Kidney (tissue), 14 donors: Measurements from ENCODE around the gene SKI. TPM values are rescaled to one million over a fixed set of nuclear protein-coding genes. Genes with fewer than 3 reads are reported as not detected.

Experiments used
- DNase-seq, 5 donors: peaks; one replicate each; pipeline ENCODE4 v3.0.0-alpha.2; 2013 to 2020
- FAIRE-seq: peaks from 2 replicates; lab custom pipeline; 2012; peaks lifted over from hg19 to GRCh38; lab: Jason Lieb, UNC
- H3K27ac ChIP-seq, 2 donors: one replicate each; pipeline ENCODE4 v1.7.0; 2013; ENCODE audit warnings: low read depth in 2 of 2, low read length in 2 of 2, inconsistent platforms in 1 of 2
- H3K27me3 ChIP-seq: one replicate; pipeline ENCODE4 v1.7.1; 2013; ENCODE audit warnings: low read length, inconsistent platforms; ENCODE audit not compliant: control insufficient read depth, insufficient read depth
- H3K36me3 ChIP-seq, 3 donors: one replicate each; pipeline versions ENCODE4 v1.7.0 to v1.7.1; 2013; ENCODE audit warnings: low read length in 3 of 3, control low read depth in 1 of 3, inconsistent platforms in 1 of 3; ENCODE audit not compliant: insufficient read depth in 3 of 3, control insufficient read depth in 2 of 3
- H3K4me1 ChIP-seq, 3 donors: one replicate each; pipeline versions ENCODE4 v1.7.0 to v1.7.1; 2013; ENCODE audit warnings: low read length in 3 of 3, inconsistent platforms in 1 of 3, low read depth in 1 of 3; ENCODE audit not compliant: control insufficient read depth in 2 of 3, insufficient read depth in 2 of 3
- H3K4me3 ChIP-seq, 3 donors: one replicate each; pipeline versions ENCODE4 v1.7.0 to v1.8.1; 2013; ENCODE audit warnings: low read length in 3 of 3, control low read depth in 1 of 3, inconsistent platforms in 1 of 3
- H3K9ac ChIP-seq, 3 donors: one replicate each; pipeline versions ENCODE4 v1.7.0 to v1.7.1; 2013; ENCODE audit warnings: low read length in 3 of 3, control low read depth in 1 of 3, inconsistent platforms in 1 of 3
- H3K9me3 ChIP-seq, 3 donors: one replicate each; pipeline versions ENCODE4 v1.7.0 to v1.7.1; 2013; ENCODE audit warnings: low read length in 3 of 3, control low read depth in 1 of 3, inconsistent platforms in 1 of 3; ENCODE audit not compliant: control insufficient read depth in 2 of 3, insufficient read depth in 1 of 3
- CTCF ChIP-seq: IDR thresholded peaks from 3 replicates; pipeline ENCODE4 v1.5.1; 2012; ENCODE audit warnings: mild to moderate bottlenecking, moderate library complexity, borderline replicate concordance; ENCODE audit not compliant: insufficient read depth; ENCODE audit errors: extremely low read depth
- intact Hi-C: fragments of 100-400 bp; cut with DNase I; formaldehyde crosslinking; loops from one replicate; pipeline ENCODE4 v1.11.1; 2022
- polyA plus RNA-seq: library from polyadenylated mRNA; stranded (reverse); fragments of 350-450 nt; fragmentation: Illumina TruSeq; extraction: RNeasy Lipid Tissue Mini Kit (QIAGEN cat#74804); gene quantifications from one replicate; pipeline ENCODE4 v1.2.3, GENCODE V29; 2014; ENCODE audit warnings: low read depth, low replicate concordance; ENCODE audit not compliant: insufficient read depth
- total RNA-seq: library from RNA; stranded (reverse); fragmentation: NEBNext Ultra II Directional; extraction: Animal tissue kit (Norgen Biotek cat#: 25700); gene quantifications from one replicate; pipeline ENCODE4 v1.2.1, GENCODE V29; 2021
- donor health status: control.
- donor health status: control.
- donor health status: control.
- donor health status: control.
- donor health status: control.
- donor health status: DM: yes; HTN: yes; CAD: no.
- donor health status: Normal renal cell carcinoma (clear cell type).

SKI gene
- total and polyA plus RNA-seq, 2 donors from 2014 or later: 9.2 to 78.6 TPM

- DNase-seq (no peak), FAIRE-seq (no peak)
- Histone ChIP-seq H3K4me1 (peaks cover 0 to 31% (median 13%) of the 10 kb centered on the region in 3 donors), H3K36me3 (no peaks in the 10 kb centered on the region), H3K9me3 (no peaks in the 10 kb centered on the region), H3K27ac (peak overlapping the region in 1 of 2 donors; percentile 7), H3K27me3 (no peaks in the 10 kb centered on the region), H3K9ac (no peak overlapping the region), H3K4me3 (no peak overlapping the region)
- intact Hi-C loops: no loop called here
- no peak for TF ChIP-seq CTCF
Measured at GRCh38 chr1:2292725-2293450, 64.8 kb downstream of the SKI start.

- Histone ChIP-seq H3K9ac (no peak overlapping the region), H3K4me3 (no peak overlapping the region), H3K36me3 (no peaks in the 10 kb centered on the region), H3K27me3 (no peaks in the 10 kb centered on the region), H3K27ac (no peak overlapping the region), H3K4me1 (peaks cover 0 to 40% (median 19%) of the 10 kb centered on the region in 3 donors), H3K9me3 (no peaks in the 10 kb centered on the region)
- intact Hi-C loops: no loop called here
- FAIRE-seq: no peak
- no peak for TF ChIP-seq CTCF
- DNase-seq: no peak
Measured at GRCh38 chr1:2294033-2294724, 66.1 kb downstream of the SKI start.

- Histone ChIP-seq H3K36me3 (no peaks in the 10 kb centered on the region), H3K9ac (no peak overlapping the region), H3K27ac (no peak overlapping the region), H3K9me3 (no peaks in the 10 kb centered on the region), H3K4me1 (peaks cover 0 to 44% (median 24%) of the 10 kb centered on the region in 3 donors), H3K4me3 (no peak overlapping the region), H3K27me3 (no peaks in the 10 kb centered on the region)
- FAIRE-seq: no peak
- DNase-seq: no peak
- no peak for TF ChIP-seq CTCF
- intact Hi-C loops: no loop called here
Measured at GRCh38 chr1:2294725-2295078, 66.6 kb downstream of the SKI start.
